ENCODE results near the gene EML1.
A peak's percentile ranks its signal among the peaks of the same experiment; 100 is the strongest.

The EML1 gene

GRCh38 chr14:99793213-99794150 is at the start of gene EML1:
EML1 (plus strand) TSS chr14:99793413; CDS start chr14:99793477, 64 bp downstream.
- peak; percentile 62 for DNase-seq (ENCODE audit: low spot score)

- no peak for DNase-seq (ENCODE audit: low spot score)
These were observed 48.9 kb upstream of the EML1 start for GRCh38 chr14:99744199-99744872.

- no peak for DNase-seq (ENCODE audit: low spot score)
These were observed 48.4 kb upstream of the EML1 start for GRCh38 chr14:99744873-99745224.

GRCh38 chr14:99745307-99745951 is 47.8 kb upstream of the EML1 start:
- DNase-seq (ENCODE audit: low spot score), result no peak

- no peak for DNase-seq (ENCODE audit: low spot score)
These were observed 46.0 kb upstream of the EML1 start for GRCh38 chr14:99747167-99747566.

- no peak for DNase-seq (ENCODE audit: low spot score)
These were observed 45.5 kb upstream of the EML1 start for GRCh38 chr14:99747582-99748330.

- DNase-seq (ENCODE audit: low spot score), result no peak
These were observed 44.7 kb upstream of the EML1 start for GRCh38 chr14:99748529-99748928.

GRCh38 chr14:99749142-99749541 is 44.1 kb upstream of the EML1 start:
- DNase-seq (ENCODE audit: low spot score), result peak; percentile 64

GRCh38 chr14:99749763-99750715 is 43.2 kb upstream of the EML1 start:
- no peak for DNase-seq (ENCODE audit: low spot score)

GRCh38 chr14:99750746-99751450 is 42.3 kb upstream of the EML1 start:
- no peak for DNase-seq (ENCODE audit: low spot score)

GRCh38 chr14:99751539-99752485 is 41.4 kb upstream of the EML1 start:
- no peak for DNase-seq (ENCODE audit: low spot score)

GRCh38 chr14:99752486-99753121 is 40.6 kb upstream of the EML1 start:
- DNase-seq (ENCODE audit: low spot score), result no peak

- no peak for DNase-seq (ENCODE audit: low spot score)
These were observed 39.7 kb upstream of the EML1 start for GRCh38 chr14:99753225-99754140.

GRCh38 chr14:99754141-99755067 is 38.8 kb upstream of the EML1 start:
- no peak for DNase-seq (ENCODE audit: low spot score)

GRCh38 chr14:99755068-99755405 is 38.2 kb upstream of the EML1 start:
- DNase-seq (ENCODE audit: low spot score), result no peak

Data from NAMALWA (cell line).